K562 (cell line): ENCODE results near the gene NQO2. TPM values are rescaled to one million over a fixed set of nuclear protein-coding genes. Genes with fewer than 3 reads are reported as not detected.

Source experiments
- CBFB ChIP-seq: sonication (generic); formaldehyde crosslinking; IDR thresholded peaks from 2 replicates; pipeline ENCODE4 v1.4.0; 2020; ENCODE audit warnings: mild to moderate bottlenecking, missing genetic modification reagents
- CREB1 ChIP-seq, 2 experiments: sonication (generic) in 1 of 2; formaldehyde crosslinking in 1 of 2; IDR thresholded peaks; 2 replicates each; pipeline versions ENCODE4 v1.6.1 to v1.8.0; 2012 to 2022; ENCODE audit warnings: inconsistent platforms in 1 of 2, mild to moderate bottlenecking in 1 of 2, missing genetic modification reagents in 1 of 2, moderate library complexity in 1 of 2
- ESRRA ChIP-seq: fragments of 450-650 bp; IDR thresholded peaks from 2 replicates; pipeline ENCODE4 v1.6.1; 2014; ENCODE audit warnings: low read depth, mild to moderate bottlenecking, moderate library complexity, borderline replicate concordance
- ETV5 ChIP-seq: sonication (generic); formaldehyde crosslinking; IDR thresholded peaks from 2 replicates; pipeline ENCODE4 v1.4.0; 2020; ENCODE audit warnings: low read depth, mild to moderate bottlenecking, missing genetic modification reagents
- GABPA ChIP-seq: fragments of 200-800 bp; sonication (Bioruptor generic); conservative IDR thresholded peaks from 2 replicates; pipeline ENCODE4 v1.6.1; 2016; ENCODE audit warnings: low read depth, missing genetic modification characterization, missing compliant biosample characterization
- HDAC1 ChIP-seq, 2 experiments: fragments of 450-650 bp; IDR thresholded peaks; 2 replicates each; pipeline ENCODE4 v1.6.1; 2016 to 2017; ENCODE audit warnings: inconsistent platforms in 1 of 2, mild to moderate bottlenecking in 1 of 2, moderate library complexity in 1 of 2
- HDAC8 ChIP-seq: fragments of 450-650 bp; IDR thresholded peaks from 2 replicates; pipeline ENCODE4 v1.6.1; 2016; ENCODE audit warnings: mild to moderate bottlenecking, missing genetic modification characterization, moderate library complexity, missing compliant biosample characterization
- NONO ChIP-seq, 2 experiments: fragments of 200-400 bp in 1 of 2; fragments of 450-650 bp in 1 of 2; formaldehyde crosslinking in 1 of 2; IDR thresholded peaks; 2 replicates each; pipeline ENCODE4 v1.6.1; 2017; ENCODE audit warnings: low read depth in 2 of 2, mild to moderate bottlenecking in 2 of 2, moderate library complexity in 2 of 2, low read length in 1 of 2
- NR4A1 ChIP-seq, 2 experiments: fragments of 250-450 bp in 1 of 2; fragments of 450-650 bp in 1 of 2; sonication (Bioruptor Pico) in 1 of 2; IDR thresholded peaks; 2 replicates each; pipeline versions ENCODE4 v1.4.0 to v1.6.1; 2016 to 2020; ENCODE audit warnings: mild to moderate bottlenecking in 2 of 2, missing compliant biosample characterization in 1 of 2, missing genetic modification characterization in 1 of 2, moderate library complexity in 1 of 2
- RFX7 ChIP-seq: fragments of 250-450 bp; sonication (Bioruptor Pico); IDR thresholded peaks from 2 replicates; pipeline ENCODE4 v1.5.1; 2021; ENCODE audit warnings: mild to moderate bottlenecking
- TAF9B ChIP-seq: fragments of 450-650 bp; IDR thresholded peaks from 2 replicates; pipeline ENCODE4 v1.6.1; 2018; ENCODE audit warnings: mild to moderate bottlenecking; ENCODE audit not compliant: partially characterized antibody
- TBP ChIP-seq: optimal IDR thresholded peaks from 2 replicates; pipeline ENCODE3; 2011; ENCODE audit warnings: low read depth, low read length, improper control_type of control experiment
- TCF7L2 ChIP-seq: fragments of 150-350 bp; IDR thresholded peaks from 2 replicates; pipeline ENCODE4 v1.6.1; 2016; ENCODE audit warnings: low read depth, mild to moderate bottlenecking, low read length, moderate library complexity
- TEAD4 ChIP-seq, 2 experiments: sonication (generic) in 1 of 2; formaldehyde crosslinking in 1 of 2; IDR thresholded peaks; 2 replicates each; pipeline versions ENCODE4 v1.6.1 to v1.8.0; 2012 to 2022; ENCODE audit warnings: borderline replicate concordance in 1 of 2, inconsistent platforms in 1 of 2, low read length in 1 of 2, mild to moderate bottlenecking in 1 of 2, missing genetic modification reagents in 1 of 2
- ZNF41 ChIP-seq: fragments of 250-450 bp; sonication (Bioruptor Pico); conservative IDR thresholded peaks from 2 replicates; pipeline ENCODE4 v1.4.0; 2020; ENCODE audit warnings: mild to moderate bottlenecking
- ZNF444 ChIP-seq: fragments of 250-450 bp; sonication (Bioruptor Pico); IDR thresholded peaks from 2 replicates; pipeline ENCODE4 v1.4.0; 2020; ENCODE audit warnings: mild to moderate bottlenecking, moderate library complexity
- ZNF830 ChIP-seq: fragments of 250-450 bp; sonication (Bioruptor Pico); IDR thresholded peaks from 2 replicates; pipeline ENCODE4 v1.5.0; 2021; ENCODE audit warnings: mild to moderate bottlenecking
- polyA plus RNA-seq, 8 experiments: library from polyadenylated mRNA; depleted of rRNA in 4 of 8; stranded (reverse) in 5 of 8; unstranded in 3 of 8; fragments of >200 nt; fragmentation: Nextera tagmentation in 2 of 8; fragmentation: Illumina TruSeq in 1 of 8; extraction: Ambion mirVana in 2 of 8; extraction: Trizol in 1 of 8; gene quantifications; 2 replicates each; pipeline versions ENCODE4 v1.2.1 to v1.2.3, GENCODE V29; 2011 to 2014; ENCODE audit warnings: inconsistent platforms in 1 of 8, missing spikeins in 1 of 8
- total RNA-seq, 7 experiments: library from RNA; depleted of rRNA in 6 of 7; stranded (reverse); fragments of >200 nt in 6 of 7; fragmentation: Illumina TruSeq in 2 of 7; extraction: Trizol in 2 of 7; gene quantifications; 2 replicates each; pipeline versions ENCODE4 v1.2.1 to v1.2.3, GENCODE V29; 2011 to 2021; ENCODE audit warnings: low replicate concordance in 1 of 7
- TF ChIP-seq, protein P1 (sequence below): fragments of 150-350 bp; conservative IDR thresholded peaks from 2 replicates; pipeline ENCODE4 v1.6.1; 2014; ENCODE audit warnings: low read length
- TF ChIP-seq, protein P2 (sequence below), 2 experiments: fragments of 250-450 bp in 1 of 2; fragments of 450-650 bp in 1 of 2; sonication (Bioruptor Pico) in 1 of 2; IDR thresholded peaks; 2 replicates each; pipeline versions ENCODE4 v1.6.1 to v1.8.0; 2016 to 2021; ENCODE audit warnings: mild to moderate bottlenecking in 2 of 2, moderate library complexity in 2 of 2, missing compliant biosample characterization in 1 of 2, missing genetic modification characterization in 1 of 2
- TF ChIP-seq, protein P3 (sequence below): sonication (generic); formaldehyde crosslinking; IDR thresholded peaks from 2 replicates; pipeline ENCODE4 v1.8.0; 2023; ENCODE audit warnings: mild to moderate bottlenecking, missing genetic modification reagents

NQO2 gene
- total and polyA plus RNA-seq, 9 of the 15 experiments (the other 6 are each of a cell fraction or from before 2014, with no cell fraction given): 54.6 to 214 (median 116) TPM

DNA sequence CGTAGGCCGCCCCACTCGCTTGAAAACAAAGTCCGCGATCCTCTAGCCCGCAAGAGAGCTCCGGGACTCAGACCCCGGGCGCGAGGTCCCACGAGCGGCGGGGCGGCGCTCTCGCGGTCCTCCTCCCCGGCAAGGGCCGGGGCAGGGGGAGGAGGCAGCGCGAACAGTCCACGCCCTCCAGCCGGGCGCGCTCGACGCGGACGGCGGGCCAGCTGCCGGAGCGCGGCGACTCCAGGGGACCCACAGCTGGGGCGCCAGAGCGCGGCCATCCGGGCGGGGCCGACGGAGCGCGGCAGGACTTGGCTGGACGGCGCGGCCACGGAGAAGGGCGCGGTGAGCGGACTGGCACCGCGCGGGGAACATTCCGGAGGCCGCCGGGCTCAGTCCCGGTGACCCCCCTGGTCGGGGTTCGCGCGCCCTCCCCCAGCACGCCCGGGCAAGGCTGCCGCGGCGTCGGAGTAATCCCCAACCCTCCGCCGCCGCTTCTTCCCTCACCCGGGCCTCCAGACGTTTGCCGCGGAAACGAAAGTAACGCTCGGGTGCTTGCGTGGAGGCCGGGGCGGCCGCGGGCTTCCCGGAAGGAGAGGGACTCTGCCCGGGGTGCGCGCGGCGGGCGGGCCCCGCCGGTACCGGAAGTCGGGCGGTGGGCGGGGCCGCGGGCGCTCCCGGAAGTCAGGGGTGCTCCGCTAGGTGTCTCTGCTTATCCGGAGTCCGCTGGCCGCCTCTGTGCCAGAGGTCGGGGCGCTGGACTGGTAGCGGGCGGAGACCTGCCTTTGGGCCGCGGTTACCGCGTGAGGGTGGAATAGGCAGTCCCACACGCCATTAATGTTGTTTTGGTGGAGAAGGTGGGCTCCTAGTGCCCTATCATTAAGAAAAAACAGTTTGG is 68.9 kb downstream of the NQO2 start, which contains the start of gene RIPK1 (continued):
- TF ChIP-seq TEAD4 (IDR thresholded peaks at IDR 0.05; ENCODE audit: low read length): peak; percentile 39; the same call in 1 of the 2 replicates
- no peak for TF ChIP-seq TEAD4 (CRISPR knock-in tag; IDR thresholded peaks at IDR 0.05; ENCODE audit: borderline replicate concordance)
- TF ChIP-seq ESRRA: peak; percentile 82
- 0 out of 2 replicates have a peak, but pooled peaks have one; percentile 19 for TF ChIP-seq NR4A1 (CRISPR knock-in tag; IDR thresholded peaks at IDR 0.05)
- 0 out of 2 replicates have a peak, but pooled peaks have one; percentile 71 for TF ChIP-seq NR4A1 (tag; IDR thresholded peaks at IDR 0.05)
- peak; percentile 99 for TF ChIP-seq ETV5 (CRISPR knock-in tag)
- TF ChIP-seq TAF9B: peak; percentile 66
- TF ChIP-seq RFX7 (CRISPR knock-in tag): 0 out of 2 replicates have a peak, but pooled peaks have one; percentile 11
- peak; percentile 70; the same call in 1 of the 2 replicates for TF ChIP-seq ZNF830 (CRISPR knock-in tag)
- TF ChIP-seq HDAC1 (IDR thresholded peaks at IDR 0.05): peak in 1 of 2 experiments; percentile 17; a peak in 2 of 4 replicates
- TF ChIP-seq, protein P1, sequence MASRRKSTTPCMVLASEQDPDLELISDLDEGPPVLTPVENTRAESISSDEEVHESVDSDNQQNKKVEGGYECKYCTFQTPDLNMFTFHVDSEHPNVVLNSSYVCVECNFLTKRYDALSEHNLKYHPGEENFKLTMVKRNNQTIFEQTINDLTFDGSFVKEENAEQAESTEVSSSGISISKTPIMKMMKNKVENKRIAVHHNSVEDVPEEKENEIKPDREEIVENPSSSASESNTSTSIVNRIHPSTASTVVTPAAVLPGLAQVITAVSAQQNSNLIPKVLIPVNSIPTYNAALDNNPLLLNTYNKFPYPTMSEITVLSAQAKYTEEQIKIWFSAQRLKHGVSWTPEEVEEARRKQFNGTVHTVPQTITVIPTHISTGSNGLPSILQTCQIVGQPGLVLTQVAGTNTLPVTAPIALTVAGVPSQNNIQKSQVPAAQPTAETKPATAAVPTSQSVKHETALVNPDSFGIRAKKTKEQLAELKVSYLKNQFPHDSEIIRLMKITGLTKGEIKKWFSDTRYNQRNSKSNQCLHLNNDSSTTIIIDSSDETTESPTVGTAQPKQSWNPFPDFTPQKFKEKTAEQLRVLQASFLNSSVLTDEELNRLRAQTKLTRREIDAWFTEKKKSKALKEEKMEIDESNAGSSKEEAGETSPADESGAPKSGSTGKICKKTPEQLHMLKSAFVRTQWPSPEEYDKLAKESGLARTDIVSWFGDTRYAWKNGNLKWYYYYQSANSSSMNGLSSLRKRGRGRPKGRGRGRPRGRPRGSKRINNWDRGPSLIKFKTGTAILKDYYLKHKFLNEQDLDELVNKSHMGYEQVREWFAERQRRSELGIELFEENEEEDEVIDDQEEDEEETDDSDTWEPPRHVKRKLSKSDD: 0 out of 2 replicates have a peak, but pooled peaks have one; percentile 18
- peak; percentile 79 to 94 for TF ChIP-seq NONO (IDR thresholded peaks at IDR 0.05; ENCODE audit: low read depth in 2 of 2, low read length in 1 of 2)
- TF ChIP-seq HDAC8 (tag): peak; percentile 62; the same call in 1 of the 2 replicates
- 0 out of 2 replicates have a peak, but pooled peaks have one; percentile 11 for TF ChIP-seq ZNF444
- peak; percentile 83 for TF ChIP-seq TBP
- TF ChIP-seq CREB1 (IDR thresholded peaks at IDR 0.05): 0 out of 2 replicates have a peak, but pooled peaks have one; percentile 15
- TF ChIP-seq CREB1 (CRISPR knock-in tag; IDR thresholded peaks at IDR 0.05): peak; percentile 68
- no peak for TF ChIP-seq CBFB (CRISPR knock-in tag)
- TF ChIP-seq, protein P2, sequence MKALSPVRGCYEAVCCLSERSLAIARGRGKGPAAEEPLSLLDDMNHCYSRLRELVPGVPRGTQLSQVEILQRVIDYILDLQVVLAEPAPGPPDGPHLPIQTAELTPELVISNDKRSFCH (CRISPR knock-in tag; IDR thresholded peaks at IDR 0.05): no peak
- TF ChIP-seq, protein P2 (tag; IDR thresholded peaks at IDR 0.05): peak; percentile 92
- TF ChIP-seq ZNF41 (CRISPR knock-in tag): 0 out of 2 replicates have a peak, but pooled peaks have one; percentile 26
- peak; percentile 100 for TF ChIP-seq GABPA (tag)
- TF ChIP-seq, protein P3, sequence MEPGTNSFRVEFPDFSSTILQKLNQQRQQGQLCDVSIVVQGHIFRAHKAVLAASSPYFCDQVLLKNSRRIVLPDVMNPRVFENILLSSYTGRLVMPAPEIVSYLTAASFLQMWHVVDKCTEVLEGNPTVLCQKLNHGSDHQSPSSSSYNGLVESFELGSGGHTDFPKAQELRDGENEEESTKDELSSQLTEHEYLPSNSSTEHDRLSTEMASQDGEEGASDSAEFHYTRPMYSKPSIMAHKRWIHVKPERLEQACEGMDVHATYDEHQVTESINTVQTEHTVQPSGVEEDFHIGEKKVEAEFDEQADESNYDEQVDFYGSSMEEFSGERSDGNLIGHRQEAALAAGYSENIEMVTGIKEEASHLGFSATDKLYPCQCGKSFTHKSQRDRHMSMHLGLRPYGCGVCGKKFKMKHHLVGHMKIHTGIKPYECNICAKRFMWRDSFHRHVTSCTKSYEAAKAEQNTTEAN (CRISPR knock-in tag): no peak
- TF ChIP-seq TCF7L2: no peak
